GM18951 (cell line): ENCODE results near the gene PAF1.
"Not testable (repeated sequence)": the region's sequence is repeated elsewhere in the genome, so short reads cannot be mapped to it uniquely, and the experiment has no call there.

Source experiments
- POLR2A ChIP-seq: IDR thresholded peaks from 4 replicates; pipeline ENCODE4 v1.6.1; 2011; ENCODE audit warnings: mild to moderate bottlenecking; ENCODE audit not compliant: insufficient read length, insufficient read depth; ENCODE audit errors: extremely low read depth
- in situ Hi-C: fragments of 300-500 bp; cut with MboI; formaldehyde crosslinking; loops from one replicate; pipeline ENCODE4 v1.12.0; 2022; ENCODE audit warnings: low sequenced_read_pairs, mixed read lengths, inconsistent platforms; ENCODE audit not compliant: unreplicated experiment

Gene PAF1

GRCh38 chr19:39356647-39357046 is 34.3 kb downstream of the PAF1 start:
- in situ Hi-C loops, result no loop called here
- TF ChIP-seq POLR2A, result no peak

DNA sequence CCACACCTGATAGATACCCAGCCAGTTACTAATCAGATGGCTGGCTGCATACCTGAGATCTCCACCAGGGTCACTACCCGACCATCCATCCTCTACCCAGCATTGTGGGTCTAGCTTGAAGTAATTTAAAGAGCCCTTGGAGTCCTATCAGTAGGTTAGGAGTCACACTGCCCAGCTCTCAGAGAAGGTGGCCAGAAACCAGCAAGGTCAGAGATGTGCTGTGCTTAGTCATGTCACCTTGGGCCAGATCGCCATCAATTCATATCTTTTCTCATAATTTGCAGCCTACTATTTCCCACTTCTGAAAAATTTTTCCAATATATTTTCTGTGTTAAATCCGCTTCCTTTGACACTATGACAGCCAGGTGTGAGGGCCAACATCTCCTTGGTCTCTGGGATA is 34.8 kb downstream of the PAF1 start:
- in situ Hi-C loops, result no loop called here
- TF ChIP-seq POLR2A, result no peak

GRCh38 chr19:39355253-39355652 is 35.7 kb downstream of the PAF1 start:
- in situ Hi-C loops, result no loop called here
- TF ChIP-seq POLR2A, result no peak

DNA sequence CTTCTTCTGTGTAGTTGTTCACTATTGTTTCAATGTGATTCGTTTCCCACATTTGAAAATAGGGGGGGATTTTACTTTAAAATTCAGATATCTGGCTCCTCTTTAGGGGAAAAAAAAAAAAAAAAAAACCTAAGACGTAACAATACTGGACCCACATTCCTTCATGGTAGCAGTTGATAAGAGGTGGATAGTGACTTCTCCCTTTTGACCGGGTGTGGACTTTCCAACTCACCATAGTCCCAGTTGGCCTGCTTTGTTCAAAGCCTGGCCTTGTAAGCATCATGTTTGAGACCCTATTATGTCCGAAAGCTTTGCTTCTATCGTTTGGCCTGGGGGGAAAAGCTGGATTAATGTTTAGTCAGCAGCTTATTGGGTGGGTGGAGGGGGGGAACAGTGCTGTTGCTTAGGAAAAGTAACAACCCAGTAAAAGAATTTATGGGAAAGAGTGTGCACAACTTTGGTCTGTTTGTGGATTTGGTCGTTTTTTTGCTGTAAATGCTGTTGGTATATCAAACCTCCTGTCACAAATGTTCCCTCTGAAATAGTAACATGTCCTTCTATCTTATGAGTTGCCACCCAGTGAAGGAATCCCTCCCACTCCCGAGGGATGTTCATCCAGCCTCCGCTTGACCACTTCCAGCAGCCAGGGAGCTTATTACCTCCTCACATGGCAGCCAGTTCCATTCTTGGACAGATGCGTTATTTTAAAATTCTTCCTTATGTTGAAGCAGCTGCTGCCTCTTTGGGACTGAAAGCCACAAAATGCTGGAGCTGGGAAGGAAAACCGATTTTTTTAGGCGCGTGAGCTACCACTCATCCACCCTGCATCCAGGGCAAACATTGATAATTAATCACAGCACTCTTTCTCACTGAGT is 38.3 kb downstream of the PAF1 start:
- in situ Hi-C loops, result no loop called here
- no peak for TF ChIP-seq POLR2A

- in situ Hi-C loops, result no loop called here
- no peak for TF ChIP-seq POLR2A
Observed at GRCh38 chr19:39351537-39352064, 39.3 kb downstream of the PAF1 start.

- in situ Hi-C loops, result no loop called here
Observed at GRCh38 chr19:39350156-39350555, 40.8 kb downstream of the PAF1 start.

DNA sequence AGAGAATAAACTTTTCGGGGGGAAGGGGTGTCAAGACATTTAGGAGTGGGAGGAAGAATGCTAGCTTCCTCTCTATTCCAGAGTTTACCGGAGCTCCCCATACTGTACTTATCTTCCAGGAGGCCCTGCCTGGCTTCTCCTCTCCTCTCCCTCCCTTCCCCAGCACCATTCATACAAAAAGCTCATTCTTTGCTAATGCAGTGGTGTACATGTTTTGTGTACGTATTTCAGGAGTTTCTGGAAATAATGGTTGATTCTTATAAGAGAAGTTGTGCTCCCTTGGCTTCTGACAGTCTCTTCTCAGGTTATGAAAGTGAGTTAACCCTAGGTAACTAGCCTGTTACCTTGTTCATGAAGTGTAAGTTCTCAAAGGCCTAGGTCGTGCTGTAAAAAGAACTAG is 41.6 kb downstream of the PAF1 start:
- TF ChIP-seq POLR2A, result no peak
- in situ Hi-C loops, result no loop called here

More at GRCh38 chr19:39350156-39350555, 40.8 kb downstream of the PAF1 start:
- no peak for TF ChIP-seq POLR2A

GRCh38 chr19:39347332-39348164 is 43.4 kb downstream of the PAF1 start:
- no peak for TF ChIP-seq POLR2A
- in situ Hi-C loops, result no loop called here

- in situ Hi-C loops, result no loop called here
- no peak for TF ChIP-seq POLR2A
Observed at GRCh38 chr19:39345956-39346355, 45.0 kb downstream of the PAF1 start.

DNA sequence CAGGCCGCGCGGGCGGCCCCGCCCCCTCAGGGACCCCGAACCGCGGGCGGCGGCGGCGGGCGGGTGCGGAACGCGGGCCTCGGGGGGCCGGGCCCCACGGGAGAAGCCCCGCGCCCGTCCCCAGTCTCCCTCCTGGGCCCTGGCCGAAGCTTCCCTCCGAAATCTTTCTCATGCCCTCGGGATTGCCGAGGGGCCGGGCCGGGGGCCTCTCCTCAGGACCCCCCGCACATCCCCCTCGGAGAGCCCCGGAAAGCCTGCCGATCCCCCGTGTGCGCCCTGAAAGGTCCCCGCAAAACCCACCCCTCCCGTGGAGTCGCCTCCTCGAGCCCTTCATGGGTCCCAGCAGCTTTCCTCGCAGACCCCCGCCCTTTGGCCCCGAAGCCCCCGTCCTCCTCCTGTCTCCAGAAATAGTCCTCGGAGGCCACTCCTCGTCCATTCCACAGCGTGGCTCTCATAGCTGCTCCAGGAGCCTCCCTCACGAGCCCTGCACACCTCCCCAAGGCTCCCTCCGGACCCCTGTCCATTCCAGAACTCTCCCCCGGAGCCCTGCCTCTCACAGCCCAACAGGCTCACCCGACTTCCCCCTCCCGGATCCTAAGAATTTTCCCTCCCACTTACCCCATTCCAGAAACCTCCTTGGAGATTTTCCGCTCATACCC is 48.1 kb downstream of the PAF1 start:
- no peak for TF ChIP-seq POLR2A
- in situ Hi-C loops, result no loop called here

DNA sequence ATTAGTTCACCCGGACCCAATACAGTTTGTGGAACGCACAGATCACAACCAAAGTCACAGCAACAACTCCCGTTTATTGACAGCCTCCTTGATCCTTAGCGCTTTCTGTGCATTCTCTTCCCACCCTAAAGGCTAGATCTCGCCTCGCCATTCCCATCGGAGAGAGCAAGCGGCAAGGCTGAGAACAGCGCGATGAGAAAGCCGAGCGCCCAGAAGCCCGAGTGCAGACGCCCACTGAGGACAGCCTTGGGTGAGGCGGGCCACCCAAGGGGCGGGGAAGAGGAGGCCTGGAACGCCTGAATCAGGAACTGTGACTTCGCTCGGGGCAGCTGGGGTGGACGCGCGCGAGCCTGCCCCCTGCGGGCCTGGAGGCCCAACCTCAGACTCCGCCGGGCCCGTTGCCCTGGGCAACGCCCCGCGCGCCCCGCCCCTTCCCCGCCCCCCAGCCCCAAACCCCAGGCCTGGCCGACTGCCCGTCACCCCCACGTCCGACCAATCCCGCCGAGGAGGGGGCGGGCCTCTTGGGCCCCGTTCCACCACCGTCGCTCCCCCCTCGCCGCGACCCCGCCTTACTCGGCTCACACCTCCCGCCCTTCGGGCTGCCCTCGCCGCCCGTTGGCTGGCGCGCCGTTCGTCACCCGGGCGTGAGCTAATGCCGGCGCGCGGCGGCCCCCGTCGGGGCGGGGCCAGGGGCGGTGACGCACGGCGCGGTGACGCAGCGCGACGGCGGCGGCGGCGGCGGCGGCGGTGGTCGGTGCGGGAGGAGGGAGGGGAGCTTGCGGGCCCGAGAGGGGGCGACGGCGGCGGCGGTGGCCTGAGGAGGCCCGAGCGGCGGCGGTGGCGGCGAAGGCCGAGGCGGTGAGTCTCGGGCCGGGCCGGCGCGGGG is 48.9 kb downstream of the PAF1 start, which contains the start of gene SAMD4B:
TSS of gene SAMD4B (plus strand) at position 703 of the 886 bp plus-strand sequence. CDS start 14,473 bp downstream, outside the sequence.
- in situ Hi-C loops, result no loop called here
- TF ChIP-seq POLR2A, result peak; percentile 95

- in situ Hi-C loops, result no loop called here
- no peak for TF ChIP-seq POLR2A
Observed at GRCh38 chr19:39341129-39341718, 49.7 kb downstream of the PAF1 start.

DNA sequence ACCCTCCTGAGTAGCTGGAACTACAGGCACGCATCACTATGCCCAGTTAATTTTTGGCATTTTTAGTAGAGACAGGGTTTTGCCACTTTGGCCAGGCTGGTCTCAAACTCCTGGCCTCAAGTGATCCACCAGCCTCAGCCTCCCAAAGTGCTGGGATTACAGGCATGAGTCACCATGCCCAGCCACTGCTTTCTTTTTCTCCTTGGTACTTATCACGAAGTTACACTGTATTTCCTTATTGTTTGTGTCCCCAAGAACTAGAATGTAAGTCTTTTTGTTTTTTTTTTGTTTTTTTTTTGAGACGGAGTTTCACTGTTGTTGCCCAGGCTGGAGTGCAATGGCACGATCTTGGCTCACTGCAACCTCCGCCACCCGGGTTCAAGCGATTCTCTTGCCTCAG is 50.8 kb downstream of the PAF1 start:
- in situ Hi-C loops, result not testable (repeated sequence)
